ENCODE results near the gene BTBD17. TPM values are rescaled to one million over a fixed set of nuclear protein-coding genes. Genes with fewer than 3 reads are reported as not detected.

BTBD17 gene
- polyA plus RNA-seq, 1 of the 3 experiments (the other 2 are of a cell fraction): not detected

DNA sequence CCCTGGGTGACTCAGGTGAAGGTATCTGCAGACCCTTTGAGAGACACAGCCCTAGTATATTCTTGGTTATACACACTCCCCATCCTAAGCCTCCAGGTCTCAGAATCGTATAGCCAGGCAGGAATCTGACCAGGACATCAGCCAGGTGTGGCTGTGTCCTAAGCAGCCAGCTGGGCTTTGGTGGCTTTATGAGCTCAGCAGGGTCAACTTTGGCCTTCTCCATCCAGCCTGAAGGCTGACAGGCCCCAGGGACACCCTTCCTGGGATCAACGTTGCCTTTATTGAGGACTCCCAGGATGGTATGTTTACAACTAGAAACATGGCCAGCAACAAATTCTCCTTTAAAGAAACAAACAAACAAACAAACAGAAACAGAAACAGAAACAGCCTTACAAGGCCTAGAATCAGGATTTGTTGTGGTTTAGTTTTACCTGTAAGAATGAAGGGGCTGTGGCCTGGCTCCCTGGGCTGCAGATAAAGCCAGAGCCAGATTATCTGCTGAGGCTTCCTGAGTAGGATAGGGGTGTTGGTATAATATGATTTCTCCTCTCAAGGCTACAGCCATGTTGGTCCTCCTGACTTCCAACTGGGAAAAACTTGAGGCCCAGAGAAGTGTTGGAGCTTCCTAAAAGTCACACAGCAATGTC lies 27.2 kb downstream of the BTBD17 start (continued):
- TF ChIP-seq SIN3A (IDR thresholded peaks at IDR 0.05; ENCODE audit: borderline replicate concordance, low read depth, low read length) (no peak), EZH2phosphoT487 (IDR thresholded peaks at IDR 0.05; ENCODE audit: borderline replicate concordance, low read depth) (no peak), FOSL2 (IDR thresholded peaks at IDR 0.05; ENCODE audit: borderline replicate concordance, low read depth) (no peak)

DNA sequence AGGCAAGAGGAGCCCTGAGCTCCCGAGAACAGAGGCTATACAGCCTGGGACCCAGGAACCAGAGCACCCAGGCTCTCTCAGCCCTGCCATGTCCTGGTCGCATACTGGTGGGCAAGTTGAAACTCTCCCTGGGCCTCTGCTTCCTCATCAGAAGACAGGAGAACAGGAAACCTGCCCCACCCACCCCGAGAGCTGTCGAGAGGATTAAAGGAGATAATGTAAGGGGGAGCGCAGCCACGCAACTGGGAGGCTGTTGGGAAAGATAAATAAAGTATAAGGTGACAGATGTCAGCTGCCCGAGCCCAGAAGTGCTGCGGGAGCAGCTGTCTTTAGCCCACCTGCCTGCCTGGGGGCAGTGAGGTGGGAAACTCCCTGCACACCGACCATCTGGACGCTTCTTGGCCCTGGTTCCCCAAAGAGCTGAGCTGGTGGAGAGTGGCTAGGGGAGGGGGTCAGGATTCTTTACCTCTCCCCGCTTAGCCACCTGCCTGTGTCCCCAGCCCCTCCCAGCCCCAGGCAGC lies 28.8 kb downstream of the BTBD17 start:
- H3K4me2 ChIP-seq: no peak overlapping the region
- H3F3A ChIP-seq (replicated peaks; ENCODE audit: insufficient read depth): no peaks in the 10 kb centered on the region
- H3K9ac ChIP-seq: no peak overlapping the region
- no peaks in the 10 kb centered on the region for H3K27me3 ChIP-seq (ENCODE audit: insufficient read depth)
- H2AFZ ChIP-seq (ENCODE audit: low read depth): no peak overlapping the region
- H3K4me1 ChIP-seq (ENCODE audit: control insufficient read depth in 1 of 2, insufficient read depth in 2 of 2, low read depth in 1 of 2, low read length in 1 of 2): no peaks in the 10 kb centered on the region
- ChIA-PET POLR2A (no interaction called here), CTCF (interaction anchor here (0.7 to 2.2 kb wide), 8 partner anchors 12 to 324 kb away, joined by 3 to 9 read pairs (median 4); no protein-coding TSS in a partner anchor)
- TF ChIP-seq GATA2 (CRISPR knock-in tag; IDR thresholded peaks at IDR 0.05): no peak
- H3K79me2 ChIP-seq (ENCODE audit: insufficient read depth): no peaks in the 10 kb centered on the region
- no peaks in the 10 kb centered on the region for H3K9me2 ChIP-seq
- no peak for DNase-seq
- H3K36me3 ChIP-seq (replicated peaks in 1 of 2; ENCODE audit: control insufficient read depth in 1 of 2, insufficient read depth in 2 of 2, low read length in 1 of 2): no peaks in the 10 kb centered on the region
- no peaks in the 10 kb centered on the region for H4K20me1 ChIP-seq (ENCODE audit: insufficient read depth)
- WGBS (ENCODE audit: low lambda C conversion rate): 43% methylated on average over 11 of the region's 11 CpGs
- no peak overlapping the region for H3K4me3 ChIP-seq (ENCODE audit: low read depth in 2 of 2, low read length in 1 of 2)
- H3K27ac ChIP-seq (ENCODE audit: low read depth in 2 of 2, low read length in 1 of 2): no peak overlapping the region
- H3K9me3 ChIP-seq: no peaks in the 10 kb centered on the region

DNA sequence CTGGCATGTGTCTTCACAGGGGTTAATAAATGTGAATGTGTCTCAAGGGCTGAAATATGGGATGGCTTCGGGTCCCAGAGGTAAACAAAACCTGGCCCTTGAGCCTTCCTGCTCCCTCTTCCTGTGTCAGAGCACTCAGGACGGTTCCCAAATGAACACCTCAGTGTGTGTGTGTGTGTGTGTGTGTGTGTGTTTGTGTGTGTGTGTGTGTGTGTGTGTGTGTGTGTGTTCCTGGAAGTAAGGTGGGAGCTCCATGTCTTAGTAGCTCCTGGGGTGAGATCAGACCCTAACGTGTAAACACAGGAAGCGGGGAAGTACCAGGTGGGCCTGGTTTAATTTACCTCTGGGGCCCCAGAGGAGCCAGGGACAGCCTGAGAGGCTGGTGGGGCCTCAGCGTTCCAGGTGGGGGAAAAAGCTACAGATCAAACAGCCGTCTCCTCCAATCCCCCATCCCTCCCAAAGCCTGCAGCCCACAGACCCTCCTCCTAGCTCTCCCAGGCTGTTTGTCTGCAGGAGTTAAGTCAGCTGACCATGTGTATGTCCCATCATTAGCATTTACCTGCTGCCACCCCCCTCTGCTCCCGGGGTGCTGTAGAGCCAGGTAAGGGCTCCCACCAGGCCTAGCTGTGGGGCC lies 29.5 kb downstream of the BTBD17 start:
- H3K79me2 ChIP-seq (ENCODE audit: insufficient read depth): no peaks in the 10 kb centered on the region
- no peak overlapping the region for H3K4me3 ChIP-seq (ENCODE audit: low read depth in 2 of 2, low read length in 1 of 2)
- DNase-seq: no peak
- no peak overlapping the region for H2AFZ ChIP-seq (ENCODE audit: low read depth)
- no peaks in the 10 kb centered on the region for H3K36me3 ChIP-seq (replicated peaks in 1 of 2; ENCODE audit: control insufficient read depth in 1 of 2, insufficient read depth in 2 of 2, low read length in 1 of 2)
- ChIA-PET POLR2A (no interaction called here), CTCF (interaction anchor here (0.8 to 2.2 kb wide), 8 partner anchors 12 to 325 kb away, joined by 3 to 9 read pairs (median 4); no protein-coding TSS in a partner anchor)
- H3K27me3 ChIP-seq (ENCODE audit: insufficient read depth): no peaks in the 10 kb centered on the region
- H3K9ac ChIP-seq: no peak overlapping the region
- no peaks in the 10 kb centered on the region for H3K4me1 ChIP-seq (ENCODE audit: control insufficient read depth in 1 of 2, insufficient read depth in 2 of 2, low read depth in 1 of 2, low read length in 1 of 2)
- H4K20me1 ChIP-seq (ENCODE audit: insufficient read depth): no peaks in the 10 kb centered on the region
- H3K9me3 ChIP-seq: no peaks in the 10 kb centered on the region
- no peak overlapping the region for H3K27ac ChIP-seq (ENCODE audit: low read depth in 2 of 2, low read length in 1 of 2)
- no peaks in the 10 kb centered on the region for H3F3A ChIP-seq (replicated peaks; ENCODE audit: insufficient read depth)
- 47% methylated on average over 6 of the region's 7 CpGs for WGBS (ENCODE audit: low lambda C conversion rate)
- no peaks in the 10 kb centered on the region for H3K9me2 ChIP-seq
- no peak overlapping the region for H3K4me2 ChIP-seq
- TF ChIP-seq FOXJ3 (CRISPR knock-in tag; IDR thresholded peaks at IDR 0.05) (no peak), TEAD4 (IDR thresholded peaks at IDR 0.05; ENCODE audit: borderline replicate concordance, insufficient read depth) (no peak), ZBTB33 (IDR thresholded peaks at IDR 0.05; ENCODE audit: borderline replicate concordance, low read depth) (no peak), GABPA (IDR thresholded peaks at IDR 0.05; ENCODE audit: low read depth) (no peak), NFIC (IDR thresholded peaks at IDR 0.05; ENCODE audit: borderline replicate concordance) (no peak), USF1 (IDR thresholded peaks at IDR 0.05; ENCODE audit: borderline replicate concordance, low read depth) (no peak), FOSL2 (IDR thresholded peaks at IDR 0.05; ENCODE audit: borderline replicate concordance, low read depth) (no peak), TAF1 (IDR thresholded peaks at IDR 0.05; ENCODE audit: borderline replicate concordance, low read depth, low read length) (no peak), MAX (IDR thresholded peaks at IDR 0.05; ENCODE audit: low read depth) (no peak), CTCF (IDR thresholded peaks at IDR 0.05) (no peak), RCOR1 (IDR thresholded peaks at IDR 0.05; ENCODE audit: low read length) (no peak), TCF12 (IDR thresholded peaks at IDR 0.05) (no peak), MXI1 (IDR thresholded peaks at IDR 0.05; ENCODE audit: low read depth, low read length) (no peak), USF2 (IDR thresholded peaks at IDR 0.05; ENCODE audit: borderline replicate concordance, low read depth, low read length) (no peak), NRF1 (IDR thresholded peaks at IDR 0.05; ENCODE audit: low read depth, low read length) (no peak)
